GM10248 (cell line): ENCODE measurements around the gene LYPD3.

Experiments used
- CTCF ChIA-PET: fragments of 300-600 bp; sonication (Branson Sonifier 250); formaldehyde crosslinking; extraction: SDS; loops from one replicate; lab custom pipeline; 2021; ENCODE audit warnings: antibody characterized with exemption; lab: Yijun Ruan, JAX
- POLR2A ChIA-PET: fragments of 350-650 bp; sonication (Branson Sonifier 250); formaldehyde crosslinking; extraction: SDS; loops from one replicate; lab custom pipeline; 2020; ENCODE audit warnings: antibody characterized with exemption; lab: Yijun Ruan, JAX
- DNase-seq: peaks from one replicate; pipeline ENCODE4 v3.0.0; 2012; ENCODE audit errors: extremely low spot score
- CTCF ChIP-seq: IDR thresholded peaks from 2 replicates; pipeline ENCODE4 v1.5.1; 2012; ENCODE audit warnings: mild to moderate bottlenecking, low read depth; ENCODE audit errors: extremely low read depth, missing control alignments, control extremely low read depth

Gene LYPD3

GRCh38 chr19:43462383-43462782 is 3.0 kb downstream of the LYPD3 start:
- ChIA-PET CTCF (interaction anchor here (1.9 to 12.1 kb wide), 3 partner anchors 12 to 58 kb away, joined by 8 to 88 read pairs (median 12); no protein-coding TSS in a partner anchor), POLR2A (no interaction called here)
- TF ChIP-seq CTCF = no peak
- DNase-seq = no peak

GRCh38 chr19:43461303-43461702 is 4.1 kb downstream of the LYPD3 start:
- TF ChIP-seq CTCF = no peak
- no peak for DNase-seq
- POLR2A ChIA-PET = no interaction called here
- CTCF ChIA-PET = interaction anchor here (0.9 to 12.1 kb wide), 4 partner anchors 15 to 58 kb away, joined by 3 to 88 read pairs (median 6); no protein-coding TSS in a partner anchor

- CTCF ChIA-PET = interaction anchor here (0.9 to 12.1 kb wide), 8 partner anchors 14 to 62 kb away, joined by 3 to 88 read pairs (median 4); partner anchors contain the start of gene PHLDB3
- DNase-seq = no peak
- POLR2A ChIA-PET = no interaction called here
- no peak for TF ChIP-seq CTCF
Measured at GRCh38 chr19:43460362-43461016, 4.9 kb downstream of the LYPD3 start.

- ChIA-PET CTCF (interaction anchor here (0.7 to 12.1 kb wide), 6 partner anchors 11 to 137 kb away, joined by 3 to 88 read pairs (median 3); no protein-coding TSS in a partner anchor), POLR2A (no interaction called here)
- DNase-seq = no peak
- no peak for TF ChIP-seq CTCF
Measured at GRCh38 chr19:43457809-43458208, 7.6 kb downstream of the LYPD3 start.

- POLR2A ChIA-PET = no interaction called here
- no peak for TF ChIP-seq CTCF
- no peak for DNase-seq
- CTCF ChIA-PET = interaction anchor here (0.7 to 12.1 kb wide), 4 partner anchors 9 to 64 kb away, joined by 3 to 88 read pairs (median 12); partner anchors contain the start of gene PHLDB3
Measured at GRCh38 chr19:43455321-43456113, 9.9 kb downstream of the LYPD3 start.

GRCh38 chr19:43454031-43454430 is 11.4 kb downstream of the LYPD3 start:
- no peak for DNase-seq
- CTCF ChIA-PET = interaction anchor here (1.6 to 4.4 kb wide), 2 partner anchors 22 to 66 kb away, joined by 4 to 20 read pairs; no protein-coding TSS in a partner anchor
- no peak for TF ChIP-seq CTCF
- POLR2A ChIA-PET = no interaction called here
